ENCODE data around the gene CABLES2.

DNA sequence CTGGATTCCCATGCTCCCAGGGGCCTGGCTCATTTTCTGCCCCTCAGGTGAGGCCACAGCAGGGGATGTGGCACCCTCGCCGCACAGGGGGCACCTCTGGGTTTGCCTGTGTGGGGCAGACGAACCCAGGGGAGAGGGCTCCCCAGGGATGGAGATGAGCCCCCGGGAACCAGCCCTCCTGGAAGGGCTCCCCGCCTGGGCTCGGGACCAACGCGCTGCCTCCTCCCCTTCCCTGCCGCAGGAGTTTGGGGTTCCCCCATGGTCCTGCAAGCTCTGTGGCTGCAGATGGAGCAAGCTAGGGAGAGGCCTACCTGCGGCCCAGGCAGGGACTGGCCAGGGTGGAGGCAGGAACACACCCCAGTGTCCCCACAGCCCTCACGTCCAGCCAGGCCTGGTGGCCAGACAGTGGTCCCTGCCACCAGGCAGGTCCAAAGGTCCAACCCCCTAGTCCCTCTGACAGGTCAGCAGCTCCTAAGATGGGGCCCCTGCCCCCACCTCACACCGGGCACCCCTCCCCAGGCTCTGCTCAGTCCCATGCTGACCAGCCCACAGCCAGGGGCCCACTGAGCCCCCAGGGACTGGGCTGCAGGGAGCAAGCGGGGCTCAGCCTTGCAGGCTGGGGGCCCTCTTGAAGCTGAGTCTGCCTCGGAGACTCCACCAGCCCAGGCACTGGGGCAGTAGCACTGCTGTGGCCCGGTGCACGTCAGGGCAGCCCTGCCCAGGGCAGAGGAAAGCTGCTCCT, 53.6 kb downstream of the CABLES2 start:
- TF ChIP-seq, protein P1, sequence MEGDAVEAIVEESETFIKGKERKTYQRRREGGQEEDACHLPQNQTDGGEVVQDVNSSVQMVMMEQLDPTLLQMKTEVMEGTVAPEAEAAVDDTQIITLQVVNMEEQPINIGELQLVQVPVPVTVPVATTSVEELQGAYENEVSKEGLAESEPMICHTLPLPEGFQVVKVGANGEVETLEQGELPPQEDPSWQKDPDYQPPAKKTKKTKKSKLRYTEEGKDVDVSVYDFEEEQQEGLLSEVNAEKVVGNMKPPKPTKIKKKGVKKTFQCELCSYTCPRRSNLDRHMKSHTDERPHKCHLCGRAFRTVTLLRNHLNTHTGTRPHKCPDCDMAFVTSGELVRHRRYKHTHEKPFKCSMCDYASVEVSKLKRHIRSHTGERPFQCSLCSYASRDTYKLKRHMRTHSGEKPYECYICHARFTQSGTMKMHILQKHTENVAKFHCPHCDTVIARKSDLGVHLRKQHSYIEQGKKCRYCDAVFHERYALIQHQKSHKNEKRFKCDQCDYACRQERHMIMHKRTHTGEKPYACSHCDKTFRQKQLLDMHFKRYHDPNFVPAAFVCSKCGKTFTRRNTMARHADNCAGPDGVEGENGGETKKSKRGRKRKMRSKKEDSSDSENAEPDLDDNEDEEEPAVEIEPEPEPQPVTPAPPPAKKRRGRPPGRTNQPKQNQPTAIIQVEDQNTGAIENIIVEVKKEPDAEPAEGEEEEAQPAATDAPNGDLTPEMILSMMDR (IDR thresholded peaks at IDR 0.05): no peak
- TF ChIP-seq EP300 (IDR thresholded peaks at IDR 0.05) (no peak), POLR2A (IDR thresholded peaks at IDR 0.05) (no peak)
